ENCODE data around the gene MAD1L1.

The MAD1L1 gene

GRCh38 chr7:1948887-1949680 is 283.7 kb downstream of the MAD1L1 start:
- peak in 1 of 2 donors; percentile 7 for DNase-seq

GRCh38 chr7:1948301-1948796 is 284.4 kb downstream of the MAD1L1 start:
- DNase-seq, result no peak

GRCh38 chr7:1947586-1948217 is 285.0 kb downstream of the MAD1L1 start:
- no peak for DNase-seq

GRCh38 chr7:1946773-1947450 is 285.8 kb downstream of the MAD1L1 start:
- DNase-seq, result no peak

- DNase-seq, result peak; percentile 7 to 22
Observed at GRCh38 chr7:1946025-1946772, 286.5 kb downstream of the MAD1L1 start.

GRCh38 chr7:1945558-1945957 is 287.2 kb downstream of the MAD1L1 start:
- DNase-seq, result no peak

- DNase-seq, result no peak
Observed at GRCh38 chr7:1944619-1945210, 288.0 kb downstream of the MAD1L1 start.

GRCh38 chr7:1943933-1944618 is 288.7 kb downstream of the MAD1L1 start:
- DNase-seq, result peak; percentile 10 to 32

- DNase-seq, result peak; percentile 14 to 20
Observed at GRCh38 chr7:1943326-1943725, 289.4 kb downstream of the MAD1L1 start.

- DNase-seq, result no peak
Observed at GRCh38 chr7:1942941-1943289, 289.8 kb downstream of the MAD1L1 start.

GRCh38 chr7:1942243-1942940 is 290.4 kb downstream of the MAD1L1 start:
- peak; percentile 69 to 81 for DNase-seq

GRCh38 chr7:1941464-1942242 is 291.1 kb downstream of the MAD1L1 start:
- peak in 1 of 2 donors; percentile 8 for DNase-seq

GRCh38 chr7:1940863-1941262 is 291.9 kb downstream of the MAD1L1 start:
- DNase-seq, result peak in 1 of 2 donors; percentile 44

- DNase-seq, result peak; percentile 95 to 97
Observed at GRCh38 chr7:1940402-1940786, 292.4 kb downstream of the MAD1L1 start.

- peak; percentile 89 to 97 for DNase-seq
Observed at GRCh38 chr7:1939434-1940401, 293.0 kb downstream of the MAD1L1 start.

- no peak for DNase-seq
Observed at GRCh38 chr7:1938788-1939433, 293.8 kb downstream of the MAD1L1 start.

- DNase-seq, result no peak
Observed at GRCh38 chr7:1937252-1937605, 295.5 kb downstream of the MAD1L1 start.

- no peak for DNase-seq
Observed at GRCh38 chr7:1936531-1937251, 296.1 kb downstream of the MAD1L1 start.
